GM18858 (cell line): ENCODE measurements around the gene TCFL5.

Source experiments
- ATAC-seq: cut with Tn5 transposase; IDR thresholded peaks from one replicate; pipeline ENCODE4 v1.9.1; 2021; ENCODE audit not compliant: unreplicated experiment

TCFL5 gene

DNA sequence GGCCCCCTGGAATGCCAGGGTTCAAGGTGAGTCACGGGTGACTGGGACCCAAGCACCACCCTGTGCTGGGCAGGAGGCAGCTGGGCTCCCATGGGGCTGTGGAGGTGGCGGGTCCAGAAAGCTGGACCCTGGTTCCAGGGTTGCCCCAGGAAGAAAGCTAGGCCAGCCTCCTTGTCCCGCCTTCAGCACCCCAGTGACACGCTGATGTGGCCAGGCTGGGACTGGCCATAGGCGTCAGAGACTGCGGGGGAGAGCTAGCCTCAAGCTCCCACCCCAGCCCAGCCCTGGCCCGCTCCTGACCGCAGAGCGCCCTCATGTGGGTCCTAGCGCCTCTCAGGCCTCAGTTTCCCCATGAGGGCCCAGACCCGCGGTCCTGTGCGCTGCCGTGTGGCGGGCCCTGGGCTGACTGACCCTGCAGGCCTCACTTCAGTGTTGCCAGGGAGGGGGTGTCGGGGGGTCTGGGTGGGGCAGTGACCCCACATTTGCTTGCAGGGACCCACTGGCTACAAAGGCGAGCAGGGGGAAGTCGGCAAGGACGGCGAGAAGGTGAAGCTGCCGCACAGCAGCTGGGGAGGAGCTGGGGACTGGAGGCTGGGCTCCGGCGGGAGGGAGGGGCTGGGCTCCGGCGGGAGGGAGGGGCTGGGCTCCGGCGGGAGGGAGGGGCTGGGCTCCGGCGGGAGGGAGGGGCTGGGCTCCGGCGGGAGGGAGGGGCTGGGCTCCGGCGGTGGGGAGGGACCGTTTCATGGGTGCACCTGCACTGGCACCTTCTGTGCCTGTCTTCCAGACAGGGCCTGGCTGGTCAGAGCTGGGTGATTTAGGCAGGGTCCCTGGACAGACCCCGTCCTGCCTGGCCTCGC is 36.9 kb downstream of the TCFL5 start:
- ATAC-seq = no peak

DNA sequence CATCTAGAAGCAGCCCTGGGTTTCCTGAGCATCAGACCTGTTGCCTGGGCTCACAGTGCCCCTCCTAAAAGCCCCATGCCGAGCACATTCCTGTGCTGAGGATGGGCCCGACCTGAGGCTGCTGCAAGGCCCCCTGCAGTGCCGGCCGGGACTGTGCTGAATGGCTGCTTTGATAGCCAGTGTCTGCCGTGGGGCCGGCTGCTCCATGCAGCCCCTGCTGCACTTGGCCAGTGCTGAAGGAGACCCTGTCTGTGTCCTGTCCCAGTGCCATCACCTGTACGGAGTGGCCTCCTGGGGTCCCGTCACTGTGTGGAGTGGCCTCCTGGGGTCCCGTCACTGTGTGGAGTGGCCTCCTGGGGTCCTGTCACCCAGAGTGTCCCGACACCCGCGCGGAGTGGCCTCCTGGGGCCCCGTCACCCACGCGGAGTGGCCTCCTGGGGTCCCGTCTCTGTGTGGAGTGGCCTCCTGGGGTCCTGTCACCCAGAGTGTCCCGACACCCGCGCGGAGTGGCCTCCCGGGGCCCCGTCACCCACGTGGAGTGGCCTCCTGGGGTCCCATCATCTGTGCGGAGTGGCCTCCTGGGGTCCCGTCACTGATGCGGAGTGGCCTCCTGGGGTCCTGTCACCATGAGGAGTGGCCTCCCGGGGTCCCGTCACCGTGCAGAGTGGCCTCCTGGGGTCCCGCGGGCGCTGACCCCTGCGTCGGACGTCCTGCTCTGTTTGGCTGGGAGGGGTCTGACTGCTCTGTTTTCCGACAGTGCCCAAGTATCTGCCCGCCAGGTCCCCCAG is 37.7 kb downstream of the TCFL5 start:
- no peak for ATAC-seq

DNA sequence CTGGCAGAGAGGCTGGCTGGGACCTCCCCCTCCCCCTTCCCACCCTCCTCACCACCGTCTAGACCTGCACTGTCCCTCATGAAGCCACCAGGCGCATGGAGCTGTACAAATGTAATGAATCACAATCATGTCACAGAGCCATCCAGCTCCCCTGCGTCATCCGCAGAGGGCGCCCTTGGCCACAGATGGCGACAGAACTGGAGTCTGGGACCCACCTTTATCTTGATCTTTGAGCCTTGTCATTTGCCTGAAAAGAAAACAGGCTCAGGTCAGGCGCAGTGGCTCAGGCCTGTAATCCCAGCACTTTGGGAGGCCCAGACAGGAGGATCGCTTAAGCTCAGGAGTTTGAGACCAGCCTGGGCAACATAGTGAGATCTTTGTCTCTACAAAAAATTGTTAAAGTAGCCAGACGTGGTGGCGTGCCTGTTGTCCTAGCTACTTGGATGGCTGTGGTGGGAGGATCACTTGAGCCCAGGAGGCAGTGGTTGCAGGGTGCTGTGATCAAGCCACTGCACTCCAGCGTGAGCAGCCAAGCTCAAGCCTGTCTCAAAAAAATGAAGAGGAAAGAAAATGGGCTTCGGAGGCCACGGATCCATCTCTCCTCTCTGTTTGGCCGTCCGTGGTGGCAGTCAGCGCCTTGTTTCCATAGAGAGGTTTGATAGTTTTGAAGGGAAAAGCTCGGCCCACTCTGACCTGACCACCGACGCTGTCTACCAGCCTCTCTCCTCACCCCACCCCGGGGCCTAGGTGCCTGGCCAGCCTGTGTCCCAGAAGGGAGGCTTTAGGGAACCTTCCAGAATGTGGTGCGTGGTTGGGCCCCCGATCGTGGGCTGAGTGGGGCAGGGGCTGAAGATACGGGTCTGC is 38.6 kb downstream of the TCFL5 start:
- ATAC-seq = no peak

- ATAC-seq = no peak
Observed at GRCh38 chr20:62822239-62822787, 39.3 kb downstream of the TCFL5 start.

GRCh38 chr20:62821726-62822210 is 39.9 kb downstream of the TCFL5 start:
- ATAC-seq = no peak

DNA sequence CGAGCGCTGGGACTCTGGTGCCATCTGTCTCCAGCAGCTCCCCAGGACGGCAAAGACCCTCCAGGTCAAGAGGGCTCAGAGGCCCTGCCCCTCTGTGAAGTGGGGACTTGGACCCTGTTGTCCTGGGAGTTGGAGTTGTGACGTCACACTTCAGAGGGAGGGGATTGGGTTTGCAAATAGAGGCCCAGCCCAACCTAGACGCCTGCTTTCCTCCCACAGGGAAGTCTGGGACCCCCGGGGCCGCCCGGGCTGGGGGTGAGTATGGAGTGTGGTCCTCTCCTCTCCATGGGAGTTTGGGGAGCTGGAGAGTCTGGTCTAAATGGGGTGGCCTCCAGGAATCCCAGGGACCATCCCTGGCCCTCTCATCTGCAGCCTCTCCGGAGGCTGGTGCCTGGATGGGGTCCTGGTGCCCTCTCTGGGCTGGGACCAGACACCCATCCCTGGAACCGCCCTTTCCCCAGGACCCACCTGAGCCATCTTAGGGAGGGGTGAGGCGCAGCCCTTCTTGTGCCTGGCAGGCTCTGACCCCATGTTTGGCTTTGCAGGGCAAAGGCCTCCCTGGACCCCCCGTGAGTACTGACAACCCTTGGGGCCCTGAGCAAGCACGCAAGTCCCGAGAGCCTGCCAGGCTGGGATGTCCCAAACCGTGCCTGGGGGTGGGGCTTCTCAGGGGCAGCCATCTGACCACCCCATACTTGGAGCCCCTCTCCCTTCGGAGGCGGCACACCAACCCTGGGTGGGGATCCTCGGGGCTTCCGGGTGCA is 40.5 kb downstream of the TCFL5 start:
- no peak for ATAC-seq

- ATAC-seq = no peak
Observed at GRCh38 chr20:62820208-62820961, 41.2 kb downstream of the TCFL5 start.

DNA sequence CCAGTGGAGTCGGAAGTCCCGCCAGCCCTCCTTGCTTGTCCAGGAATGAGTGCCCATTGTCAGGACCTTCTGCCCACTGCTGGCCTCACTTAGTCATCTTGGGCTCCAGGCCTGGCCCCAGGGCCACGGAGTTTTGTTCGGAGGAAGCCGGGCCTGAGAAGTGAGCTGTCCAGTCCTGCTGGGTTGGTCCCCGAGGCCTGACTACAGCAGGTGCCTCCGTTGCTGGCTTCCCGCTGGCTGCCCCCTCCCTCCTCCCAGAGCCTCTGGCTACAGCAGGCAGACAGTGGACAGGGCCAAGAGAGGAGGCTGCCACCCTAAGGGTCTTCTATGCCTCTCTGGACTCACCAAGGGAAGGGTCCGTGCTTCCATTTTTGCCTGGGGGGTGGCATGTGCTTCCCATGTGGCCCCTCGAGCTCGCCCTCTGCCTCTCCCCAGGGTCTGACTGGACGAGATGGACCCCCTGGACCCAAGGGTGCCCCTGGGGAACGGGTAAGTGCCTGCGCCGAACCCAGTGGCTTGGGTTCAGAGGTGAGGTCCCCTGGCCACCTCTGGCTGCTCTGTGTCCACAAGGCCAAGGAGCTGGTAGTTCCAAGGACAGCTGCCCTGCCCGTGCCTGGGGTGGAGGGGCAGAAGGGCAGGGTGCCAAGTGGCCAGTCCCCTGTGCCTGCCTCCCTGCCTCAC is 42.0 kb downstream of the TCFL5 start:
- no peak for ATAC-seq

- no peak for ATAC-seq
Observed at GRCh38 chr20:62818592-62819493, 42.8 kb downstream of the TCFL5 start.

DNA sequence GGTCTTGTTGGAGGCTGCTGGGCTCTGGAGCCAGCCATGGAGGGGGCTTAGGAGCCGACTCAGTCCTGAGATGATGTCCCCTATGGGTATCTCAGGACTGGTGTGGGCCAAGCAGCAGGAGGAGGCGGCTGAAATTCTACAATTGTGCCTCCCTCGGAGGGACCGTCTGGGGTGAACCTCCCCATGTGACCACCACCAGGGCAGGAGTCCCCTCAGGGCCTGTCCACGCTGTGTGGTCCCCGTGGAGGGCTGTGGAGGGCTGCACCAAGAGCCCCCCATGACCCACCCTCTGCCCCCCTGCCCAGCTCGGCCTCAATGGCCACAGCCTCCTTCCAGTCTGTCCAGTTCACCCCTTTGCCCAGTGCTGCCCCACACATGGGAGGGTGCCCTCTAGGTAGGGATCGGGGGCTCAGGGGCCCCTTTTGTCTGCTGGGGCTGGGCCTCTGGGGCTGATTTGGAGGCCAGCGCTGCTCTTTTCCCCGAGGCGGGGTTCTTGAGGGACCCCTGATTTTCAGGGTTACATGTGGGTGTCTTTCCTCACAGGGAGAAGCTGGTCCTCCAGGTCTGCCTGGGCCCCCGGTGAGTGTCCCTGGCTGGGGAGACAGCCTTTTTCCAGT is 43.5 kb downstream of the TCFL5 start:
- no peak for ATAC-seq

- no peak for ATAC-seq
Observed at GRCh38 chr20:62816884-62817873, 44.4 kb downstream of the TCFL5 start, which contains the start of gene COL9A3. Gene COL9A3 (plus strand): TSS chr20:62817050. CDS start chr20:62817065, 15 bp downstream.

DNA sequence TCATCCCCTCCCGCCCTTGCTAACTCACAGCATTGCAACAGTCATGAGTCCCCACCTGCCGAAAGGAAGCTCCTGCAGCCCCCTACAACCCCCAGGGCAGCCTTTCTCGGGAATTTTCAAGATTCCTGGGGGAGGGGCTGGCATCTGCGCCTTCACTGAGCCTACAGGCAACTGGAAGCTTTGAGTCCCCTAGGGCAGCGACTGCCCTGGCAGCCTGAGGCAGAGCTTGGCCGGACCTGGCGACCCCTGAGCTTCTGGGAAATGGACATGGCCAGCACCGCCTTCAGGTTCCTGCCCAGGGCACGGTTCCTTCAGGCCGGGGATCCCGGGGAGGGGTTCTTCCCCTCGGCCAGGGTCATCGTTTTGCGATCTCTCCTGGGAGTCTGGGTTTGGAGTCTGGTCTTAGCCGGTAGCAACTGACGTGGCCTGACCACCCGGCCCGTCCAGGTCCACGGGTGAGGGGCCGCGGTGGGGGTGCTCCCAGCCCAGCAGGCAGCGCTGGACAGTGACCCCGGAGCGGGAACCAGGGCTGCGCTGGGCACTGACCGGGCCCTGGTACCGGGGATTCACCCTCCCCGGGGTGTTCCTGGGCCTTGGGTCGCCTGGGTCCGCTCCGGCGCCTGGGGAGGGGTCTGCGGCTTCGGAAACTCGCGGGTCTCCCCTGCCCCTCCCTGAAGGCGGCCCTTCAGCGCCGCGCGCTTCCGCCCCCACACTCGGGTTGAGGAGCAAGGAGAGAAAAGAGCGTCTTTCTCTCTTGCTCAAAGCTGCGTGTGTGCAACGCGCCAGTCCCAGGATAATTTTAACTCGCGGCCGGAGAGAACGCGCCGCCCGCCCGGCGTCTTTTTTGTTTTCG is 45.4 kb downstream of the TCFL5 start:
- no peak for ATAC-seq

GRCh38 chr20:62815066-62815991 is 46.3 kb downstream of the TCFL5 start:
- no peak for ATAC-seq

DNA sequence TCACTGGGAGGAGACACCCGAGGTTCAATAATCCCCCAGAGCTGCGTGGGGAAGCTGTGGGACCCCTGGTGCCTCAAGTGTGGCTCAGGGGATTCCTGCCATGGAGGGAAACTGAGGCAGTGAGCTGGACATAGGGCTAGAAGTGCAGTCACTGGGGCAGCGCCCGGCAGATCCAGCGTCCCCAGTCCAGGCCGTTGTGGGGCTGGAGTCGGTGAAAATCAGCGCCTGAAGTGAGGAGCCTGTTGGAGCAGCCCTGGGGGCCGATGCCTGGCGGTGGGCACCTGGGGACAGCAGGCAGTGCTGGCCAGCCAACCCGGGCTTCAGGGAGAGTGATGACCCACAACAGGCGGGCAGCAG is 46.9 kb downstream of the TCFL5 start:
- ATAC-seq = no peak
